Measurements from ENCODE around the gene OR1D5. TPM values are rescaled to one million over a fixed set of nuclear protein-coding genes. Genes with fewer than 3 reads are reported as not detected.
"Not testable (repeated sequence)": the region's sequence is repeated elsewhere in the genome, so short reads cannot be mapped to it uniquely, and the experiment has no call there.

Gene OR1D5
- not detected in 2 replicates for total RNA-seq

GRCh38 chr17:3063507-3063906 is at the start of gene OR1D5:
TSS of gene OR1D5 (minus strand) at chr17:3063607. CDS start at chr17:3063607, 0 bp downstream.
- H3K4me3 ChIP-seq (ENCODE audit: low read depth, low read length); DNase-seq (ENCODE audit: low read depth): not testable (repeated sequence)

GRCh38 chr17:3104322-3104721 is 40.9 kb upstream of the OR1D5 start, which contains the start of gene OR1D2:
TSS of gene OR1D2 (minus strand) at chr17:3104422. CDS start at chr17:3092996, 11,426 bp downstream.
- TF ChIP-seq CTCF (IDR thresholded peaks at IDR 0.05; ENCODE audit: insufficient read depth, low read depth, low read length) = no peak

GRCh38 chr17:3073850-3074249 is 10.4 kb upstream of the OR1D5 start:
- not testable (repeated sequence) for DNase-seq (ENCODE audit: low read depth); H3K4me3 ChIP-seq (ENCODE audit: low read depth, low read length)

More at GRCh38 chr17:3104322-3104721, 40.9 kb upstream of the OR1D5 start, which contains the start of gene OR1D2:
- H3K4me3 ChIP-seq (ENCODE audit: low read depth, low read length) = no peak within 1 kb of the TSS
- DNase-seq (ENCODE audit: low read depth) = no peak

GRCh38 chr17:3065192-3065591 is 1.8 kb upstream of the OR1D5 start:
- peak; percentile 41 for DNase-seq (ENCODE audit: low read depth)
- not testable (repeated sequence) for H3K4me3 ChIP-seq (ENCODE audit: low read depth, low read length)

- DNase-seq (ENCODE audit: low read depth); H3K4me3 ChIP-seq (ENCODE audit: low read depth, low read length): not testable (repeated sequence)
Observed at GRCh38 chr17:3062824-3063377, 506 bp downstream of the OR1D5 start.

- not testable (repeated sequence) for DNase-seq (ENCODE audit: low read depth); H3K4me3 ChIP-seq (ENCODE audit: low read depth, low read length)
Observed at GRCh38 chr17:3054868-3055267, 8.5 kb downstream of the OR1D5 start.

- no peak for TF ChIP-seq CTCF (IDR thresholded peaks at IDR 0.05; ENCODE audit: insufficient read depth, low read depth, low read length)
- H3K4me3 ChIP-seq (ENCODE audit: low read depth, low read length) = no peak overlapping the region
- DNase-seq (ENCODE audit: low read depth) = no peak
Observed at GRCh38 chr17:3049705-3050295, 13.6 kb downstream of the OR1D5 start.

GRCh38 chr17:3048727-3049471 is 14.5 kb downstream of the OR1D5 start:
- TF ChIP-seq CTCF (IDR thresholded peaks at IDR 0.05; ENCODE audit: insufficient read depth, low read depth, low read length) = peak; percentile 67
- peak overlapping the region; percentile 78 for H3K4me3 ChIP-seq (ENCODE audit: low read depth, low read length)
- DNase-seq (ENCODE audit: low read depth) = peak; percentile 97

- no peak overlapping the region for H3K4me3 ChIP-seq (ENCODE audit: low read depth, low read length)
- no peak for TF ChIP-seq CTCF (IDR thresholded peaks at IDR 0.05; ENCODE audit: insufficient read depth, low read depth, low read length)
- DNase-seq (ENCODE audit: low read depth) = no peak
Observed at GRCh38 chr17:3046753-3047152, 16.7 kb downstream of the OR1D5 start.

Measured in fibroblast of villous mesenchyme (primary cell).